GM19193 (cell line): Measurements from ENCODE around the gene VARS1.

Experiments
- POLR2A ChIP-seq: IDR thresholded peaks from 4 replicates; pipeline ENCODE4 v1.6.1; 2011; ENCODE audit not compliant: insufficient read depth, insufficient read length; ENCODE audit errors: extremely low read depth

Gene VARS1

GRCh38 chr6:31826793-31827285, 31.3 kb upstream of the VARS1 start:
- TF ChIP-seq POLR2A, result peak; percentile 46

DNA sequence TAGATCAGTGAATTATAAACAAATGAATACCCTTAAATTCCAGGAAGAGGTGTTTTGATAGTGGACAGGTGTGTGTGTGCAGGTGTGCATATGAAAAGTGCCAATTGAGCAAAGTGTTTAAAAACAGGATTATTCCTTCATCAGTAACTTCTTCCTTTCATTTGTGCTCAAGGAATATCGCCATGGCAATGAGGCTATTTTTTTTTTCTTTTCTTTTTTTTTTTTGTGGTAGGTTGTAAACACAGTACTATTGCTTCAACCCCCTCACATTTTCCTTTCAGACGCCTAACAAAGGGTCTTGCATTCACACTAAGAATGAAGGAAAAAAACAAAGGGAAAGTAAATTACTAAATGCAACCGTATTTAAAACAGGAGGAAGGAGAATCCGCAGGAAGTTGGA, 30.0 kb upstream of the VARS1 start:
- no peak for TF ChIP-seq POLR2A

GRCh38 chr6:31822036-31822821, 26.7 kb upstream of the VARS1 start:
- peak; percentile 11 for TF ChIP-seq POLR2A

- TF ChIP-seq POLR2A, result peak; percentile 82
Observed at GRCh38 chr6:31821301-31822035, 25.9 kb upstream of the VARS1 start.

DNA sequence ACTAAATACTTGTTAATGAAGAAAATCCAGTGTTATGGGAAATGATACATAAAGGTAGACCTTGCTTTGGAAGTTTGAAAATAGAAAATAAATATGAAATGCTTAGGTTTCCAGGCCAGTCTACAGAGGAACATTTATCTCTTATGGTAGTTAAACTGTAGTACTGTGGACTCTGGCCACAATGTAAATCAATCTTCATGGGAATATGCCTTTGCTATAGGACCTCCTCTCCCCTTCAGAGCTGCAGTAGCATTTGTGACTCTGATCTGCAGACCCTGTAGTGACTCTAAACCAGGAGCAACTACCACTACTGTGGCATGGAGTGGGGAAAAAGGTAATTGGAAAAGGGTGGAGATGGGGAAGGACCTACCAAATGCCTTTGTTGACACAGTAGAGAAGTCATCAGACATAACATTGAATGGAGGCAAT, 24.3 kb upstream of the VARS1 start:
- no peak for TF ChIP-seq POLR2A

GRCh38 chr6:31815025-31815838, 19.7 kb upstream of the VARS1 start, which contains the start of the genes HSPA1A and HSPA1L:
Gene HSPA1A, plus strand, starts transcription at chr6:31815543. Its CDS starts 214 bp downstream, at chr6:31815757.
Gene HSPA1L, minus strand, starts transcription at chr6:31815283. Its CDS starts 3,311 bp downstream, at chr6:31811972.
- TF ChIP-seq POLR2A, result peak; percentile 82

GRCh38 chr6:31814677-31815024, 19.1 kb upstream of the VARS1 start:
- no peak for TF ChIP-seq POLR2A

- TF ChIP-seq POLR2A, result no peak
Observed at GRCh38 chr6:31813465-31813849, 17.9 kb upstream of the VARS1 start.

- no peak for TF ChIP-seq POLR2A
Observed at GRCh38 chr6:31811645-31812044, 16.1 kb upstream of the VARS1 start.

GRCh38 chr6:31806470-31807272, 11.1 kb upstream of the VARS1 start, which contains the start of gene LSM2:
Gene LSM2, minus strand, starts transcription at chr6:31806966. Its CDS starts 209 bp downstream, at chr6:31806757.
- peak; percentile 95 for TF ChIP-seq POLR2A

DNA sequence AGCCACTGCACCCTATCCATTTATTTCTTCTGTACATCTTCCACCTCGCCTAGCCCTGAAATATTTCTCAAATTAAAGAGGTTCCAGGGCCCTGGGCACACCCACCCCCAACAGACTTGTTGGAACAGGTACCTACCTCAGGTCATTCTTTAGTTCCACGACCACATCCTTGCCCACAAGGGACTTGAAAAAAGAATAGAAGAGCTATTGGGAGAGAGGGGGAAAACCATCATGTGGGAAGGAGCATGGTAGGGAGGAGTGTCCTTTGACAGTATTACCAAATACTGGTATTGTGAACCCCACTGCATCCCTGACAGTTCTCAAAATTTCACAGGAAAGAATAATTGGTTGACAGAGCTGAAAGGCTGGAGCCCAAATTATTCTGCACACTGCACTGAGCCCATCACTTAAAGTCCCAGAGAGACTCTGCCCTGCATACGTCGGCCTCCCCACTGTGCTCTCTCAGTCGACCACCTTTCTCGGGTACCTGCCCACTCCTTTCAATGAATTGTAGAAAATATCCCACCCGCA, 10.5 kb upstream of the VARS1 start:
- TF ChIP-seq POLR2A, result no peak

GRCh38 chr6:31799781-31800180, 4.2 kb upstream of the VARS1 start:
- no peak for TF ChIP-seq POLR2A

DNA sequence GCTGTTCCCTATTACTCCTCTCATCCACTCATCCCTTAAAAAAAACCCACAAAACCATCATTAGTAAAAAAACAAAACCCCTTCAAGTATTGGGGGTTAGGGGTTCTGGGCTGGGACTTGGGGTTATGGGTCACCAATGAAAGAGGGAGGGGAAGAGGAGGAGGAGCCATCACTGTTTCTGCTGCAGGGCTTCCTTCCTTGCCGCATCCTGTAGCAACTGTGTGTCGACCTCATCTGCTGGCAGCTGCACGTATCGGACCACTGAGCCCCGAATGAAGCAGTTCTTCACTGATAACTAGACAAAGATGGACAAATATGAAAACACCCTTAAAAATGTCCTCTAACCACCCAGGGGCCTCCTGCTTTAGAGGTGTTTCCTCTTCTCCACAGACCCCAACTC, 2.0 kb upstream of the VARS1 start:
- TF ChIP-seq POLR2A, result no peak

DNA sequence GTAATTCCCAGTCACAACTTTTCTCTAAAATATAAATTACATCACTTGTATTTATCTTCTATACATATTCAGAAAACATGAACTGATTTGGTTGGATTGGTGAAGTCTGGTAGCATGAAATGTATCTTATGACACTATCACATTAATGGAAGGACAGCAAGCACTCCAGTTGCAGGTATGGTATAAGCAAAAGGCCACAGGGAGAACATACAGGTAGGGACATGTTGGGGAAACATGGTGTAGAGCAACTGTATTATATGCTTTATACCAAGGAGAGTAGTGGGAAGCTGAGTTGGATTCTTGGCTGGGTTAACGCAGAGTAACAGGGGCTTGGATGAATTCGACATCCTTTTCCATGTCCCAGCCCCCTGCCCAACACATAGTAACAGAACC, 1.4 kb upstream of the VARS1 start:
- no peak for TF ChIP-seq POLR2A
